GM12892 (cell line): ENCODE results near the gene PTHLH.

Experiments
- POLR2A ChIP-seq: IDR thresholded peaks from 2 replicates; pipeline ENCODE4 v1.6.1; 2011; ENCODE audit warnings: low read depth, low read length, control low read depth
- POLR2AphosphoS5 ChIP-seq: IDR thresholded peaks from 2 replicates; pipeline ENCODE4 v1.6.1; 2011; ENCODE audit warnings: low read depth, low read length, control low read depth
- TAF1 ChIP-seq: IDR thresholded peaks from 2 replicates; pipeline ENCODE4 v1.6.1; 2011; ENCODE audit warnings: low read depth, mild to moderate bottlenecking, control low read depth, low read length, borderline replicate concordance

- TF ChIP-seq POLR2A (no peak), POLR2AphosphoS5 (no peak), TAF1 (no peak)
These were observed 11.7 kb upstream of the PTHLH start for GRCh38 chr12:27984275-27984674.
